ENCODE data around the gene ODF2. TPM values are rescaled to one million over a fixed set of nuclear protein-coding genes. Genes with fewer than 3 reads are reported as not detected.

The ODF2 gene
- total and polyA plus RNA-seq, 2 of the 8 experiments (the other 6 are each of a cell fraction or from before 2014, with no cell fraction given): 5.6 to 17.9 TPM

- Histone ChIP-seq H2BK12ac (ENCODE audit: low read depth, low read length) (no peak overlapping the region), H3K23ac (ENCODE audit: insufficient read length) (no peak overlapping the region), H3K4me2 (ENCODE audit: insufficient read depth in 1 of 2, low read depth in 2 of 2, low read length in 2 of 2) (peak overlapping the region; percentile 78 to 93), H3K9ac (replicated peaks in 1 of 4; ENCODE audit: extremely low read depth in 1 of 4, low read depth in 3 of 4, low read length in 3 of 4) (no peak overlapping the region), H3K79me1 (ENCODE audit: low read depth, low read length) (no peaks in the 10 kb centered on the region), H3K27ac (ENCODE audit: low read depth, low read length) (no peak overlapping the region), H3K9me3 (ENCODE audit: insufficient read depth in 2 of 2, low read depth in 1 of 2, low read length in 1 of 2) (no peaks in the 10 kb centered on the region), H2BK20ac (ENCODE audit: low read length) (no peak overlapping the region), H4K8ac (ENCODE audit: extremely low read depth, insufficient read depth, low read length) (no peak overlapping the region; the same call in 1 of the 2 replicates), H3K27me3 (replicated peaks in 1 of 4; ENCODE audit: control insufficient read depth in 3 of 4, extremely low read depth in 1 of 4, insufficient read depth in 3 of 4, low read length in 3 of 4) (peaks cover 18 to 50% (median 42%) of the 10 kb centered on the region in 4 experiments), H3K56ac (replicated peaks; ENCODE audit: insufficient read length, low read depth, low read length) (no peak overlapping the region), H3K79me2 (ENCODE audit: control insufficient read depth in 1 of 2, insufficient read depth in 2 of 2, low read length in 2 of 2) (no peaks in the 10 kb centered on the region), H2BK15ac (ENCODE audit: low read length) (no peak overlapping the region), H3K23me2 (ENCODE audit: low read depth, low read length) (peaks cover 6% of the 10 kb centered on the region), H2BK120ac (replicated peaks; ENCODE audit: low read depth, low read length) (no peak overlapping the region), H3K36me3 (ENCODE audit: control insufficient read depth in 2 of 4, insufficient read depth in 4 of 4, low read length in 3 of 4) (peaks cover 0 to 2% (median 0%) of the 10 kb centered on the region in 4 experiments; a peak in 1 of 8 replicates), H4K20me1 (replicated peaks in 1 of 2; ENCODE audit: control insufficient read depth in 1 of 2, insufficient read depth in 2 of 2, low read length in 2 of 2) (peaks cover 14 to 16% of the 10 kb centered on the region in 2 experiments), H3K4me1 (replicated peaks in 1 of 4; ENCODE audit: control insufficient read depth in 3 of 4, insufficient read depth in 4 of 4, low read length in 3 of 4) (peaks cover 0 to 8% (median 5%) of the 10 kb centered on the region in 4 experiments; a peak in 5 of 7 replicates), H4K91ac (replicated peaks; ENCODE audit: insufficient read length, low read length) (no peak overlapping the region), H3K4me3 (ENCODE audit: extremely low read depth in 1 of 4, insufficient read depth in 2 of 4, low read depth in 3 of 4, low read length in 4 of 4) (peak overlapping the region; percentile 57 to 74 (median 70); a peak in 6 of 8 replicates), H4K5ac (ENCODE audit: insufficient read length, low read depth, low read length) (no peak overlapping the region), H2BK5ac (ENCODE audit: low read depth, low read length) (no peak overlapping the region), H3K4ac (replicated peaks; ENCODE audit: insufficient read length, low read depth, low read length) (no peak overlapping the region), H3K18ac (ENCODE audit: extremely low read depth, low read length) (no peak overlapping the region), H2AK5ac (ENCODE audit: low read depth, low read length) (no peak overlapping the region), H2AFZ (ENCODE audit: low read length) (no peak overlapping the region), H3K14ac (ENCODE audit: insufficient read length) (no peak overlapping the region)
- 38% methylated on average over 14 of the region's 14 CpGs; no CpG with 5 or more reads in 1 of the 2 experiments for WGBS, 2 experiments (ENCODE audit: extremely low coverage in 1 of 2, insufficient coverage in 1 of 2, insufficient read length in 1 of 2, insufficient replicate concordance in 2 of 2, low coverage in 1 of 2, low lambda C conversion rate in 2 of 2, missing lambda C conversion rate in 1 of 2)
- DNase-seq (ENCODE audit: low read depth in 1 of 2, low spot score in 2 of 2): peak in 1 of 2 experiments; percentile 66
- FAIRE-seq: no peak
- ChIA-PET CTCF (ENCODE audit: partially characterized antibody) (interaction anchor here (0.6 to 2.0 kb wide), 9 partner anchors 14 to 480 kb away, joined by 3 to 6 read pairs (median 4); no protein-coding TSS in a partner anchor), POLR2A (ENCODE audit: partially characterized antibody) (interaction anchor here (0.7 to 1.0 kb wide), 2 partner anchors 11 to 19 kb away, joined by 3 read pairs; no protein-coding TSS in a partner anchor)
- TF ChIP-seq GTF2F1 (IDR thresholded peaks at IDR 0.05; ENCODE audit: borderline replicate concordance, low read depth, low read length): no peak
- peak; percentile 15 for TF ChIP-seq EZH2 (IDR thresholded peaks at IDR 0.05; ENCODE audit: low read depth, low read length, severe bottlenecking)
These were observed 1.4 kb downstream of the ODF2 start for GRCh38 chr9:128457207-128457606.

Measured in H1 (cell line).